Measurements from ENCODE around the gene ICAM2. TPM values are rescaled to one million over a fixed set of nuclear protein-coding genes. Genes with fewer than 3 reads are reported as not detected.

ICAM2 gene
- total RNA-seq, 2 donors from 2014 or later = 9.2 to 9.5 TPM

DNA sequence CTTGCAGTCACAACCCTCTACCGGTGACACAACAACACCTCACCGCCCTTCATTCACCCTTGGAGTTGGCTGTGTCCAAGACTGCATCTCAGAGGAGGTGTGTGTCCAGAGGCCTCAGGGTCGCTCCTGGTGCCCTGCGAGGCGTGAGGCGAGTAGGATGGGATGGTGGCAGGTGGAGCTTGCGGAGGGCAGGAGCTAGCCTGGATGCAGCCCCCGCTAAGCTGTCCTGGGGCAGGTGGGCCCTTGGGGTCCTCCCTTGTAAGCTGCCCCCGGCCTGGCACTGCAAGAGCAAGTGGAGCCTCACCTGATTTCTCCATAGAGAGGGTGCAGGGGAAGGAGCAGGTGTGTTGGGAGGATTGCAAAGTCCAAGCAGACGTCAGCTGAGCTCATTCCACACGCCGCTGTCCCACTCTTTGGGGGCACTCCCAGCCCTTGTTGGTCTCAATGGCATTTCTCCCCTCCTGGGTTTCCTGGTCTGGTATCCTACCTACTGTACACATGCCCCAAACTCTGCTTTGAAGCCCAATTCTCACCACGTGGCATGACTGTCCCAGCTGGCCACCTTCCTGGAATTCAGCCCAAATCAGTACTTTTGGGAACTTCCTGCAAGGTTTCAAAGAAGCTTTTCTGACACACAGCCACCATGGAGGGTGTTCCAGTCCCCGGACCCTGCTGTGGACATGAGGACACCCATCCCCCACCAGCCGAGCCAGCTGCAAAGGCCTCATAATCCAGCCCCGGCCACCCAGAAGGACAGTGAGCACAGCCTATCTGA, 18.1 kb upstream of the ICAM2 start:
- H3K27me3 ChIP-seq = no peaks in the 10 kb centered on the region
- H3K9me3 ChIP-seq = no peaks in the 10 kb centered on the region
- no peak overlapping the region for H3K9ac ChIP-seq (ENCODE audit: low read depth in 2 of 2, low read length in 2 of 2)
- no peak for TF ChIP-seq CTCF (IDR thresholded peaks at IDR 0.05)
- DNase-seq = no peak
- no peak overlapping the region for H3K4me3 ChIP-seq
- peaks cover 1% of the 10 kb centered on the region for H3K36me3 ChIP-seq
- no peaks in the 10 kb centered on the region for H3K4me1 ChIP-seq
- H3K27ac ChIP-seq = no peak overlapping the region
- intact Hi-C loops (cut with DNase I) = no loop called here

GRCh38 chr17:64037802-64038201, 17.4 kb upstream of the ICAM2 start:
- no peak overlapping the region for H3K4me3 ChIP-seq
- no peaks in the 10 kb centered on the region for H3K4me1 ChIP-seq
- no peaks in the 10 kb centered on the region for H3K27me3 ChIP-seq
- intact Hi-C loops (cut with DNase I) = no loop called here
- no peaks in the 10 kb centered on the region for H3K36me3 ChIP-seq
- no peak overlapping the region for H3K9ac ChIP-seq (ENCODE audit: low read depth in 2 of 2, low read length in 2 of 2)
- no peak overlapping the region for H3K27ac ChIP-seq
- no peak for DNase-seq
- TF ChIP-seq CTCF (IDR thresholded peaks at IDR 0.05) = no peak
- no peaks in the 10 kb centered on the region for H3K9me3 ChIP-seq

DNA sequence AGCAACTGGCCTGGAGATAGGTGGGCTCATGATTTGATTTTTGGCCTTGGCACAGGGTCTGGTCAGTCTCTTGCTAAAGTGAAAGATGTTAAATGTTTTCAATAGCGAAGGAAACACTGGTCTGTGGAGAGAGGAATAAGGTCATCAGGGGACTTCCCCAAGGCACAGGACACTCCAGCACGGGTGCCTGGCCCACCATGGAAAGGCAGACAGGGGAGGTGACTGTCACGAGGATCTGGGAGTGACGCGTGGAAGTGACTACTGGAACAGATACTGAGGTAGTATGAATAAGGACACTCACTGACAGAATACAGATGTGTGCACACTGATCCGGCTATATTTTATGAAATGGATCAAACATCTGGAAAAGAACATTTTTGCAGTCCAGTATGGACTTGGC, 16.7 kb upstream of the ICAM2 start:
- no peaks in the 10 kb centered on the region for H3K9me3 ChIP-seq

GRCh38 chr17:64036198-64036922, 15.9 kb upstream of the ICAM2 start:
- peak; percentile 12 for DNase-seq
- Histone ChIP-seq H3K4me3 (no peak overlapping the region), H3K27me3 (no peaks in the 10 kb centered on the region), H3K27ac (no peak overlapping the region), H3K36me3 (no peaks in the 10 kb centered on the region), H3K4me1 (no peaks in the 10 kb centered on the region), H3K9me3 (no peaks in the 10 kb centered on the region), H3K9ac (ENCODE audit: low read depth in 2 of 2, low read length in 2 of 2) (no peak overlapping the region)
- TF ChIP-seq CTCF (IDR thresholded peaks at IDR 0.05) = no peak
- intact Hi-C loops (cut with DNase I) = no loop called here

More for the DNA sequence above, 16.7 kb upstream of the ICAM2 start:
- no peak for DNase-seq
- no peak for TF ChIP-seq CTCF (IDR thresholded peaks at IDR 0.05)
- Histone ChIP-seq H3K4me1 (no peaks in the 10 kb centered on the region), H3K4me3 (no peak overlapping the region), H3K27me3 (no peaks in the 10 kb centered on the region), H3K36me3 (no peaks in the 10 kb centered on the region), H3K27ac (no peak overlapping the region), H3K9ac (ENCODE audit: low read depth in 2 of 2, low read length in 2 of 2) (no peak overlapping the region)
- intact Hi-C loops (cut with DNase I) = no loop called here

DNA sequence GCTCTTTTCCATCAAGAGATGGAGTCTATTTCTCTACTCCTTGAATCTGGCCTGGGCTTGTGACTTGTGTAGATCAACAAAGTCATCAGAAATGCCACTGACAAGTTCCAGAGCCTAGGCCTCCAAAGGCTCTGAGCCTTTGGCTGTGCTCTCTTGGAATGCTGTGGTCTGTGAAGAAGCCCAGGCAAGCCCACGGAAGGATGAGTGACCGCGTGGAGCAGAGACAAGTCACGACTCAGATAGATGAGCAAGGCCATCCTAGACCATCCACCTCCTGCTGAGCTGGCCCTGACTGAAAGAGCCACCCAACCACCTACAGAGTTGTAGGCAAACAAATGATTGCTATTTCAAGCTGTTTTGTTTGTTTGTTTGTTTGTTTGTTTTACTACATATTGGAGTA, 11.6 kb upstream of the ICAM2 start:
- no peak for TF ChIP-seq CTCF (IDR thresholded peaks at IDR 0.05)
- no peaks in the 10 kb centered on the region for H3K4me1 ChIP-seq
- H3K4me3 ChIP-seq = no peak overlapping the region
- H3K27ac ChIP-seq = no peak overlapping the region
- peak; percentile 0 for DNase-seq
- intact Hi-C loops (cut with DNase I) = no loop called here
- H3K36me3 ChIP-seq = no peaks in the 10 kb centered on the region
- no peaks in the 10 kb centered on the region for H3K27me3 ChIP-seq
- H3K9ac ChIP-seq (ENCODE audit: low read depth in 2 of 2, low read length in 2 of 2) = no peak overlapping the region
- no peaks in the 10 kb centered on the region for H3K9me3 ChIP-seq

Data from colonic mucosa (tissue), 4 donors.